ENCODE results near the gene USP40.

The USP40 gene

GRCh38 chr2:233440314-233440713 lies 126.3 kb downstream of the USP40 start:
- no peak for DNase-seq

- no peak for DNase-seq
These were observed 127.4 kb downstream of the USP40 start for GRCh38 chr2:233439191-233439590.

GRCh38 chr2:233438573-233439147 lies 127.9 kb downstream of the USP40 start:
- no peak for DNase-seq

GRCh38 chr2:233437439-233437955 lies 129.1 kb downstream of the USP40 start:
- no peak for DNase-seq

- DNase-seq, result no peak
These were observed 129.7 kb downstream of the USP40 start for GRCh38 chr2:233436691-233437438.

- no peak for DNase-seq
These were observed 130.4 kb downstream of the USP40 start for GRCh38 chr2:233436191-233436581.

GRCh38 chr2:233435436-233436190 lies 131.0 kb downstream of the USP40 start:
- DNase-seq, result no peak

- no peak for DNase-seq
These were observed 131.8 kb downstream of the USP40 start for GRCh38 chr2:233434666-233435330.

- DNase-seq, result no peak
These were observed 132.8 kb downstream of the USP40 start for GRCh38 chr2:233433794-233434193.

GRCh38 chr2:233433029-233433428 lies 133.6 kb downstream of the USP40 start:
- DNase-seq, result no peak

- DNase-seq, result no peak
These were observed 135.9 kb downstream of the USP40 start for GRCh38 chr2:233430651-233431050.

GRCh38 chr2:233430081-233430480 lies 136.5 kb downstream of the USP40 start:
- no peak for DNase-seq

- no peak for DNase-seq
These were observed 137.2 kb downstream of the USP40 start for GRCh38 chr2:233429175-233429897.

GRCh38 chr2:233428438-233428837 lies 138.1 kb downstream of the USP40 start:
- no peak for DNase-seq

GRCh38 chr2:233428008-233428407 lies 138.6 kb downstream of the USP40 start:
- no peak for DNase-seq

GRCh38 chr2:233426619-233427342 lies 139.8 kb downstream of the USP40 start:
- peak in 2 of 4 experiments; percentile 38 to 47 for DNase-seq
